Glomerular endothelial cell (primary cell): ENCODE results near the gene FRMPD2. TPM values are rescaled to one million over a fixed set of nuclear protein-coding genes. Genes with fewer than 3 reads are reported as not detected.
"Not testable (repeated sequence)": the region's sequence is repeated elsewhere in the genome, so short reads cannot be mapped to it uniquely, and the experiment has no call there.

Experiments
- DNase-seq: peaks from one replicate; pipeline ENCODE4 v3.0.0-alpha.2; 2011; ENCODE audit warnings: low read depth, low spot score; ENCODE audit errors: extremely low read depth
- total RNA-seq: library from RNA; depleted of rRNA; stranded (reverse); fragments of >200 nt; gene quantifications from 2 replicates; pipeline ENCODE4 v1.2.3, GENCODE V29; 2015

Gene FRMPD2
- total RNA-seq, 1 donor from 2014 or later, result not detected

- no peak for DNase-seq
These were observed 39.0 kb downstream of the FRMPD2 start for GRCh38 chr10:48235501-48235900.

GRCh38 chr10:48234787-48235186 lies 39.7 kb downstream of the FRMPD2 start:
- no peak for DNase-seq

GRCh38 chr10:48234295-48234694 lies 40.2 kb downstream of the FRMPD2 start:
- DNase-seq, result no peak

- DNase-seq, result no peak
These were observed 40.9 kb downstream of the FRMPD2 start for GRCh38 chr10:48233559-48234005.

- DNase-seq, result no peak
These were observed 41.6 kb downstream of the FRMPD2 start for GRCh38 chr10:48232717-48233447.

- no peak for DNase-seq
These were observed 42.7 kb downstream of the FRMPD2 start for GRCh38 chr10:48231699-48232315.

GRCh38 chr10:48231178-48231577 lies 43.3 kb downstream of the FRMPD2 start:
- no peak for DNase-seq

- DNase-seq, result no peak
These were observed 47.3 kb downstream of the FRMPD2 start for GRCh38 chr10:48227213-48227612.

- no peak for DNase-seq
These were observed 49.4 kb downstream of the FRMPD2 start for GRCh38 chr10:48224979-48225560.

GRCh38 chr10:48224296-48224695 lies 50.2 kb downstream of the FRMPD2 start:
- no peak for DNase-seq

- no peak for DNase-seq
These were observed 52.7 kb downstream of the FRMPD2 start for GRCh38 chr10:48221814-48222213.

- DNase-seq, result not testable (repeated sequence)
These were observed 53.5 kb downstream of the FRMPD2 start for GRCh38 chr10:48221031-48221430.

GRCh38 chr10:48219194-48219593 lies 55.3 kb downstream of the FRMPD2 start:
- no peak for DNase-seq

- DNase-seq, result no peak
These were observed 57.8 kb downstream of the FRMPD2 start for GRCh38 chr10:48216744-48217143.

GRCh38 chr10:48216204-48216505 lies 58.3 kb downstream of the FRMPD2 start:
- no peak for DNase-seq

GRCh38 chr10:48215486-48216203 lies 58.9 kb downstream of the FRMPD2 start:
- peak; percentile 20 for DNase-seq

- DNase-seq, result no peak
These were observed 59.6 kb downstream of the FRMPD2 start for GRCh38 chr10:48214716-48215485.

- DNase-seq, result no peak
These were observed 61.4 kb downstream of the FRMPD2 start for GRCh38 chr10:48213047-48213446.

- no peak for DNase-seq
These were observed 62.7 kb downstream of the FRMPD2 start for GRCh38 chr10:48211777-48212176.

GRCh38 chr10:48210966-48211365 lies 63.5 kb downstream of the FRMPD2 start:
- no peak for DNase-seq

- no peak for DNase-seq
These were observed 64.1 kb downstream of the FRMPD2 start for GRCh38 chr10:48210391-48210790.
